ENCODE results near the gene BMP2K.

Gene BMP2K

DNA sequence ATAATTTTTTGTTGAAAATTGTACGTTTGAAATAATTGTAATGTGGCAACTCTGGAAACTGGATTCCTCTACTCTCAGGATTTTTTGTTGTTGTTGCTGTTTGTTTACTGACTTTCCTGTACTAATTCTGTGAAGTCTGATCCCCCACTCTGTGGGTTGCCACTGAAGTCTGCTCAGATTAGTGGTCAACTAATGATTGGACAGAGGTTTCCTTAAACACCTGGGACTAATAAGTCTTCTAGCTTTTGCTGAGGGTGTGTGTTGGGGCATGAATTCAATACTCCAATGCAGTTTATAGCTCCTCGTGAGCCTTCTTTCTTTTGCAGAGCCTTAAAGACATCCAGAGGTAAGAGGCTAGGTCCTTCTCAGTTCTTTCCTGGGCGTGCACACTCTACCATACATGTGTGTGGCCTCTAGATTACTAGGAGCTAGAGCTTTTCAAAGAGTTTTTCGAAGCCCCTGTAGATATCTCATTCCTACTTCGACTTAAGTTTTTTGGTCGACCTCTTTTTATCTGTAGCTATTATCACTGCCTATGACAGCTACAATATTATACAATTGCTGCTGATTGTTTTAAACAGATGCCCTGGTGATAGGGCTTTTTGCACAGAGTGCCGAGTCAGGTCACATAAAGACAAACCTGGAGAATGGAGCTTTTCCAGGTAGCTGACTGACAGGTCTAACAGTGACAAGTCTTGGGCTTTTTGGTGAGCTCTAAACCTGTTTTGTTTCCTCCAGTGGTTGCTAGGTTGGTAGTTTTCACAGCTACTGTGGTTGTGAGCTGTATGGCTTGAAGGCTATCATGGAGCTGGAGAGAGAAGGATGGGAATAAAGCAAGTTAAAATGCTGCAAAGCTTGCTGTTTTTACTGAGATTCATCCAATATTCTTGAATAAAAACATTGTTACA is 34.0 kb downstream of the BMP2K start:
- in situ Hi-C loops (cut with HindIII; ENCODE audit: low pct_ligation_motif_present, low sequenced_read_pairs) = no loop called here
- H3K27ac ChIP-seq = no peak overlapping the region
- no peak overlapping the region for H3K4me3 ChIP-seq (ENCODE audit: low read depth, low read length)
- no peaks in the 10 kb centered on the region for H3K36me3 ChIP-seq (replicated peaks)
- no peak for DNase-seq
- no peak for TF ChIP-seq CTCF (IDR thresholded peaks at IDR 0.05; ENCODE audit: low read depth, low read length, missing control alignments)
- no peaks in the 10 kb centered on the region for H3K27me3 ChIP-seq (replicated peaks)

DNA sequence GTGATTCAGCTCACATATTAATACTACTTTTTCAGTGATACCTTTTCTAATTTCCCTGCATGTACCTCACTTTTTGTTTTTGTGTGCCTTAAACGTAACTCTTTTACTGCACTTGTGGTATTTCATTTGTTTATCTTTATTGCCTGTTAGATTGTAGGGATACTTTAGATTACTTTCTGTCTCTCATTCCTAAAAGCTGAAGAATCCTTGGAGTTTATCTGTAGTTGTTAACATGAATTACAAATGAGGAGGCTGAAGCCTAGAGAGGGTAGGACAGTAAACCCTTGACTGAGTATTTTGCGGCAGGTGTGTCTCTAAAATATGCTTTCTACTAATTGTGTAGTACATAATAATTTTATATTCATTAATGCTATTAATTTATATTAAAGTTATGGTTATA is 34.9 kb downstream of the BMP2K start:
- Histone ChIP-seq H3K27me3 (replicated peaks) (no peaks in the 10 kb centered on the region), H3K4me3 (ENCODE audit: low read depth, low read length) (no peak overlapping the region), H3K36me3 (replicated peaks) (no peaks in the 10 kb centered on the region), H3K27ac (no peak overlapping the region)
- in situ Hi-C loops (cut with HindIII; ENCODE audit: low pct_ligation_motif_present, low sequenced_read_pairs) = no loop called here
- no peak for TF ChIP-seq CTCF (IDR thresholded peaks at IDR 0.05; ENCODE audit: low read depth, low read length, missing control alignments)
- DNase-seq = no peak

GRCh38 chr4:78818530-78819079 is 42.5 kb downstream of the BMP2K start:
- Histone ChIP-seq H3K36me3 (replicated peaks) (no peaks in the 10 kb centered on the region), H3K27me3 (replicated peaks) (no peaks in the 10 kb centered on the region)
- in situ Hi-C loops (cut with HindIII; ENCODE audit: low pct_ligation_motif_present, low sequenced_read_pairs) = no loop called here

GRCh38 chr4:78824001-78824400 is 47.9 kb downstream of the BMP2K start:
- in situ Hi-C loops (cut with HindIII; ENCODE audit: low pct_ligation_motif_present, low sequenced_read_pairs) = no loop called here
- Histone ChIP-seq H3K27ac (no peak overlapping the region), H3K4me3 (ENCODE audit: low read depth, low read length) (no peak overlapping the region), H3K27me3 (replicated peaks) (no peaks in the 10 kb centered on the region), H3K36me3 (replicated peaks) (peaks cover 9% of the 10 kb centered on the region)
- TF ChIP-seq CTCF (IDR thresholded peaks at IDR 0.05; ENCODE audit: low read depth, low read length, missing control alignments) = no peak
- no peak for DNase-seq

More at GRCh38 chr4:78818530-78819079, 42.5 kb downstream of the BMP2K start:
- Histone ChIP-seq H3K27ac (no peak overlapping the region), H3K4me3 (ENCODE audit: low read depth, low read length) (no peak overlapping the region)
- no peak for DNase-seq
- no peak for TF ChIP-seq CTCF (IDR thresholded peaks at IDR 0.05; ENCODE audit: low read depth, low read length, missing control alignments)

GRCh38 chr4:78827191-78827590 is 51.0 kb downstream of the BMP2K start:
- Histone ChIP-seq H3K27me3 (replicated peaks) (no peaks in the 10 kb centered on the region), H3K36me3 (replicated peaks) (peaks cover 9% of the 10 kb centered on the region), H3K4me3 (ENCODE audit: low read depth, low read length) (no peak overlapping the region), H3K27ac (no peak overlapping the region)
- DNase-seq = no peak
- no peak for TF ChIP-seq CTCF (IDR thresholded peaks at IDR 0.05; ENCODE audit: low read depth, low read length, missing control alignments)
- in situ Hi-C loops (cut with HindIII; ENCODE audit: low pct_ligation_motif_present, low sequenced_read_pairs) = no loop called here

Measured in brain microvascular endothelial cell (primary cell).